Stimulated activated CD8-positive, alpha-beta memory T cell treated with anti-CD3 and anti-CD28 coated beads, Interleukin-12 subunit alpha, Interleukin-12 subunit beta, amount 100 ng/mL, for 1 hour (primary cell): ENCODE data around the gene SLC3A2.
"Not testable (repeated sequence)": the region's sequence is repeated elsewhere in the genome, so short reads cannot be mapped to it uniquely, and the experiment has no call there.

Source experiments
- DNase-seq: peaks from one replicate; pipeline ENCODE4 v3.0.0-alpha.2; 2020; ENCODE audit warnings: low read depth

Gene SLC3A2

GRCh38 chr11:62880803-62881578 lies at the start of gene SLC3A2:
Gene SLC3A2, plus strand, starts transcription at chr11:62880896. Its CDS starts 128 bp downstream, at chr11:62881024.
- DNase-seq, result peak; percentile 69

- no peak for DNase-seq
Observed at GRCh38 chr11:62830904-62831519, 49.7 kb upstream of the SLC3A2 start.

- DNase-seq, result peak; percentile 99
Observed at GRCh38 chr11:62831520-62832335, 49.0 kb upstream of the SLC3A2 start, which contains the start of gene STX5. Gene STX5, minus strand, starts transcription at chr11:62832051. Its CDS starts 808 bp downstream, at chr11:62831243.

- no peak for DNase-seq
Observed at GRCh38 chr11:62832336-62833234, 48.1 kb upstream of the SLC3A2 start, which contains the start of gene TEX54. Gene TEX54, minus strand, starts transcription at chr11:62832841.

GRCh38 chr11:62835336-62835735 lies 45.4 kb upstream of the SLC3A2 start:
- DNase-seq, result no peak

GRCh38 chr11:62839050-62839945 lies 41.4 kb upstream of the SLC3A2 start, which contains the start of gene WDR74:
Gene WDR74, minus strand, starts transcription at chr11:62839590. Its CDS starts 20 bp downstream, at chr11:62839570.
- peak; percentile 85 for DNase-seq

- DNase-seq, result peak; percentile 59
Observed at GRCh38 chr11:62840721-62841360, 39.9 kb upstream of the SLC3A2 start.

- DNase-seq, result peak; percentile 62
Observed at GRCh38 chr11:62841361-62842170, 39.1 kb upstream of the SLC3A2 start.

GRCh38 chr11:62842171-62842741 lies 38.4 kb upstream of the SLC3A2 start:
- DNase-seq, result no peak

- DNase-seq, result not testable (repeated sequence)
Observed at GRCh38 chr11:62842891-62843290, 37.8 kb upstream of the SLC3A2 start.

- no peak for DNase-seq
Observed at GRCh38 chr11:62843466-62843865, 37.2 kb upstream of the SLC3A2 start.

GRCh38 chr11:62844154-62844553 lies 36.5 kb upstream of the SLC3A2 start:
- no peak for DNase-seq

GRCh38 chr11:62846177-62846576 lies 34.5 kb upstream of the SLC3A2 start:
- DNase-seq, result no peak

- DNase-seq, result no peak
Observed at GRCh38 chr11:62847767-62848314, 32.9 kb upstream of the SLC3A2 start.

GRCh38 chr11:62850911-62851806 lies 29.5 kb upstream of the SLC3A2 start:
- no peak for DNase-seq

GRCh38 chr11:62851807-62852522 lies 28.7 kb upstream of the SLC3A2 start:
- DNase-seq, result no peak
